ENCODE results near the gene ZNF232.
"Not testable (repeated sequence)": the region's sequence is repeated elsewhere in the genome, so short reads cannot be mapped to it uniquely, and the experiment has no call there.

DNA sequence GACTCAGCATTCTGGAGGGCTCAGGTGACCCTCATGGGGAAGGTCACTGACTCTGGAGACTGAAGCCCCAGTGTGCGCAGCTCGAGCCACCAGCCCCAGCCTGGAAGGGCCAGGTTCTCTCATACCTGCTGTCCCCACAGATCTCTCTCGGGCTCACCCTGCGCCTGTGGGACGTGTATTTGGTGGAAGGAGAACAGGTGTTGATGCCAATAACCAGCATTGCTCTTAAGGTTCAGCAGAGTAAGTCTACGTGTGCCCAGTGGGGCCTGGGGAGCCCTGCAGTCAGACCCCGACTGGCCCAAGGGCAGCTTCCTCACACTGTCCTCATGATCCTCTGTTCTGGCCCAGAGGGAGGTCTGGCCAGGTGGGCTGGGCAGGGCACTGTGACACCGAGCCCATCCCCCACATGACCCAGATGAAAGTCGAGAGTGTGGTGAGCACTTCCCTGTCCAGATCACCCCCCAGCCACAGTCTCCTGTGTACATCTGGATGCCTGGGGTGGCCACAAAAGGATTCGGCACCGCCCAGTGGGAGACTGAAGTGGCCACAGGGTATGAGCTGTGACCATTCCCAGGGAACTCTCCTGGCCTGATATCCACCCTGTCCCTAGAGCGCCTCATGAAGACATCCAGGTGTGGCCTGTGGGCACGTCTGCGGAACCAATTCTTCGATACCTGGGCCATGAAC, 26.0 kb upstream of the ZNF232 start:
- not testable (repeated sequence) for TF ChIP-seq CTCF (IDR thresholded peaks at IDR 0.05 in 2 of 3, conservative IDR thresholded peaks at IDR 0.05 in 1 of 3; ENCODE audit: borderline replicate concordance in 1 of 3, insufficient read depth in 1 of 3, low read depth in 2 of 3, low read length in 2 of 3); ZFX (IDR thresholded peaks at IDR 0.05); POLR2A (IDR thresholded peaks at IDR 0.05; ENCODE audit: borderline replicate concordance, extremely low read depth, insufficient read depth, insufficient read length); RAD21 (IDR thresholded peaks at IDR 0.05; ENCODE audit: low read depth); JUND (IDR thresholded peaks at IDR 0.05); YY1 (IDR thresholded peaks at IDR 0.05; ENCODE audit: extremely low read depth, insufficient replicate concordance, low read depth, low read length); ZNF274 (IDR thresholded peaks at IDR 0.05; ENCODE audit: low read depth, low read length); REST (IDR thresholded peaks at IDR 0.05; ENCODE audit: low read depth); POLR2AphosphoS5 (IDR thresholded peaks at IDR 0.05; ENCODE audit: low read depth, low read length); EZH2 (IDR thresholded peaks at IDR 0.05); CEBPB (IDR thresholded peaks at IDR 0.05; ENCODE audit: low read depth); EZH2phosphoT487 (IDR thresholded peaks at IDR 0.05; ENCODE audit: borderline replicate concordance)

All from HCT116 (cell line).